Neural cell (in vitro differentiated cells): ENCODE results near the gene ELF1. TPM values are rescaled to one million over a fixed set of nuclear protein-coding genes. Genes with fewer than 3 reads are reported as not detected.
"Not testable (repeated sequence)": the region's sequence is repeated elsewhere in the genome, so short reads cannot be mapped to it uniquely, and the experiment has no call there.

ENCODE experiments used
- H2AFZ ChIP-seq: fragments of 200-600, 300-800 bp; sonication (generic), shearing (Covaris generic); 2 replicates; pipeline ENCODE4 v1.6.0; 2014; ENCODE audit warnings: low read depth, mild to moderate bottlenecking, antibody characterized with exemption, low read length, moderate library complexity
- H3F3A ChIP-seq: fragments of 200-600 bp; shearing (Covaris generic); 2 replicates; pipeline ENCODE4 v1.6.1; 2016; ENCODE audit warnings: mild to moderate bottlenecking, moderate library complexity, mixed read lengths, antibody characterized with exemption, low read length; ENCODE audit not compliant: insufficient read depth, poor library complexity, severe bottlenecking
- H3K27ac ChIP-seq: fragments of 200-600, 300-800 bp; sonication (generic), shearing (Covaris generic); 2 replicates; pipeline ENCODE4 v1.5.1; 2014; ENCODE audit warnings: mild to moderate bottlenecking, low read length, moderate library complexity
- H3K27me3 ChIP-seq: fragments of 300-800, 200-600 bp; sonication (generic), shearing (Covaris generic); 2 replicates; pipeline ENCODE4 v1.6.0; 2014; ENCODE audit warnings: mild to moderate bottlenecking, low read depth, low read length, moderate library complexity; ENCODE audit not compliant: insufficient read depth
- H3K36me3 ChIP-seq: fragments of 300-800, 200-600 bp; sonication (generic), shearing (Covaris generic); 2 replicates; pipeline ENCODE4 v1.5.1; 2014; ENCODE audit warnings: mild to moderate bottlenecking, antibody characterized with exemption, low read length, moderate library complexity; ENCODE audit not compliant: insufficient read depth
- H3K4me2 ChIP-seq: fragments of 300-800, 200-600 bp; sonication (generic), shearing (Covaris generic); 2 replicates; pipeline ENCODE4 v1.6.0; 2014; ENCODE audit warnings: mild to moderate bottlenecking, low read length
- H3K4me3 ChIP-seq: fragments of 300-800, 200-600 bp; sonication (generic), shearing (Covaris generic); 2 replicates; pipeline ENCODE4 v1.5.1; 2014; ENCODE audit warnings: mild to moderate bottlenecking, low read length, moderate library complexity
- H3K79me2 ChIP-seq: fragments of 200-600 bp; shearing (Covaris generic); replicated peaks from 2 replicates; pipeline ENCODE4 v1.6.0; 2014; ENCODE audit warnings: mild to moderate bottlenecking, low read length, moderate library complexity; ENCODE audit not compliant: insufficient read depth
- H3K9ac ChIP-seq: fragments of 300-800, 200-600 bp; sonication (generic), shearing (Covaris generic); 2 replicates; pipeline ENCODE4 v1.6.1; 2016; ENCODE audit warnings: mild to moderate bottlenecking, low read length, mixed read lengths
- H3K9me2 ChIP-seq: fragments of 200-600 bp; shearing (Covaris generic); 2 replicates; pipeline ENCODE4 v1.6.1; 2016; ENCODE audit warnings: mild to moderate bottlenecking, low read length, mixed read lengths; ENCODE audit not compliant: insufficient read depth
- H3K9me3 ChIP-seq: fragments of 200-600, 300-800 bp; sonication (generic), shearing (Covaris generic); 2 replicates; pipeline ENCODE4 v1.6.1; 2016; ENCODE audit warnings: mild to moderate bottlenecking, mixed run types, low read length, moderate library complexity, mixed read lengths
- H4K20me1 ChIP-seq: fragments of 200-600 bp; shearing (Covaris generic); 2 replicates; pipeline ENCODE4 v1.6.1; 2016; ENCODE audit warnings: mild to moderate bottlenecking, mixed run types; ENCODE audit not compliant: insufficient read depth
- CTCF ChIP-seq: fragments of 450-650 bp; IDR thresholded peaks from 2 replicates; pipeline ENCODE4 v1.5.1; 2014; ENCODE audit warnings: antibody characterized with exemption, mild to moderate bottlenecking, moderate library complexity; ENCODE audit not compliant: poor library complexity, severe bottlenecking
- EP300 ChIP-seq: fragments of 450-650 bp; conservative IDR thresholded peaks from 2 replicates; pipeline ENCODE4 v1.6.1; 2014; ENCODE audit warnings: antibody characterized with exemption, mild to moderate bottlenecking, moderate library complexity; ENCODE audit not compliant: poor library complexity, severe bottlenecking
- EZH2 ChIP-seq: fragments of 200-600, 300-800 bp; shearing (Covaris generic), sonication (generic); IDR thresholded peaks from 2 replicates; pipeline ENCODE4 v1.6.1; 2014; ENCODE audit warnings: antibody characterized with exemption, low read length, borderline replicate concordance, mild to moderate bottlenecking; ENCODE audit not compliant: insufficient read depth, poor library complexity, severe bottlenecking
- POLR2AphosphoS5 ChIP-seq: IDR thresholded peaks from 2 replicates; pipeline ENCODE4 v1.6.1; 2012
- TAF1 ChIP-seq: IDR thresholded peaks from 2 replicates; pipeline ENCODE4 v1.6.1; 2012; ENCODE audit warnings: low read depth
- polyA plus RNA-seq: library from polyadenylated mRNA; depleted of rRNA; stranded (reverse); fragments of >200 nt; gene quantifications from 2 replicates; pipeline ENCODE4 v1.2.3, GENCODE V29; 2014
- TF ChIP-seq, protein P1 (sequence below): IDR thresholded peaks from 2 replicates; pipeline ENCODE4 v1.6.1; 2012; ENCODE audit warnings: borderline replicate concordance

ELF1 gene
- polyA plus RNA-seq, 1 donor from 2014 or later: 2.0 TPM

GRCh38 chr13:40908546-40908945, 110.6 kb downstream of the ELF1 start:
- no peaks in the 10 kb centered on the region for H3K79me2 ChIP-seq
- no peaks in the 10 kb centered on the region for H4K20me1 ChIP-seq
- TF ChIP-seq, protein P1, sequence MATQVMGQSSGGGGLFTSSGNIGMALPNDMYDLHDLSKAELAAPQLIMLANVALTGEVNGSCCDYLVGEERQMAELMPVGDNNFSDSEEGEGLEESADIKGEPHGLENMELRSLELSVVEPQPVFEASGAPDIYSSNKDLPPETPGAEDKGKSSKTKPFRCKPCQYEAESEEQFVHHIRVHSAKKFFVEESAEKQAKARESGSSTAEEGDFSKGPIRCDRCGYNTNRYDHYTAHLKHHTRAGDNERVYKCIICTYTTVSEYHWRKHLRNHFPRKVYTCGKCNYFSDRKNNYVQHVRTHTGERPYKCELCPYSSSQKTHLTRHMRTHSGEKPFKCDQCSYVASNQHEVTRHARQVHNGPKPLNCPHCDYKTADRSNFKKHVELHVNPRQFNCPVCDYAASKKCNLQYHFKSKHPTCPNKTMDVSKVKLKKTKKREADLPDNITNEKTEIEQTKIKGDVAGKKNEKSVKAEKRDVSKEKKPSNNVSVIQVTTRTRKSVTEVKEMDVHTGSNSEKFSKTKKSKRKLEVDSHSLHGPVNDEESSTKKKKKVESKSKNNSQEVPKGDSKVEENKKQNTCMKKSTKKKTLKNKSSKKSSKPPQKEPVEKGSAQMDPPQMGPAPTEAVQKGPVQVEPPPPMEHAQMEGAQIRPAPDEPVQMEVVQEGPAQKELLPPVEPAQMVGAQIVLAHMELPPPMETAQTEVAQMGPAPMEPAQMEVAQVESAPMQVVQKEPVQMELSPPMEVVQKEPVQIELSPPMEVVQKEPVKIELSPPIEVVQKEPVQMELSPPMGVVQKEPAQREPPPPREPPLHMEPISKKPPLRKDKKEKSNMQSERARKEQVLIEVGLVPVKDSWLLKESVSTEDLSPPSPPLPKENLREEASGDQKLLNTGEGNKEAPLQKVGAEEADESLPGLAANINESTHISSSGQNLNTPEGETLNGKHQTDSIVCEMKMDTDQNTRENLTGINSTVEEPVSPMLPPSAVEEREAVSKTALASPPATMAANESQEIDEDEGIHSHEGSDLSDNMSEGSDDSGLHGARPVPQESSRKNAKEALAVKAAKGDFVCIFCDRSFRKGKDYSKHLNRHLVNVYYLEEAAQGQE: no peak
- no peaks in the 10 kb centered on the region for H3K36me3 ChIP-seq
- no peaks in the 10 kb centered on the region for H3K9me3 ChIP-seq
- no peak overlapping the region for H3K27ac ChIP-seq
- no peaks in the 10 kb centered on the region for H3F3A ChIP-seq
- H3K9me2 ChIP-seq: no peaks in the 10 kb centered on the region
- H3K27me3 ChIP-seq: no peaks in the 10 kb centered on the region
- H3K9ac ChIP-seq: no peak overlapping the region
- no peak overlapping the region for H2AFZ ChIP-seq
- H3K4me3 ChIP-seq: no peak overlapping the region
- H3K4me2 ChIP-seq: no peak overlapping the region

DNA sequence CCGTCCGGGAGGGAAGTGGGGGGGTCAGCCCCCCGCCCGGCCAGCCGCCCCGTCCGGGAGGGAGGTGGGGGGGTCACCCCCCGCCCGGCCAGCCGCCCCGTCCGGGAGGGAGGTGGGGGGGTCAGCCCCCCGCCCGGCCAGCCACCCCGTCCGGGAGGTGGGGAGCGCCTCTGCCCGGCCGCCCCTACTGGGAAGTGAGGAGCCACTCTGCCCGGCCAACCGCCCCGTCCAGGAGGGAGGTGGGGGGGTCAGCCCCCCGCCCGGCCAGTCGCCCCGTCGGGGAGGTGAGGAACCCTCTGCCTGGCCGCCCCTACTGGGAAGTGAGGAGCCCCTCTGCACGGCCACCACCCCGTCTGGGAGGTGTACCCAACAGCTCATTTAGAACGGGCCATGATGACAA, 118.1 kb downstream of the ELF1 start:
- H3K9me3 ChIP-seq, H3K27ac ChIP-seq, H3K79me2 ChIP-seq, H3K27me3 ChIP-seq, H3F3A ChIP-seq, H3K9ac ChIP-seq, H3K9me2 ChIP-seq, H2AFZ ChIP-seq, H3K4me2 ChIP-seq, H3K4me3 ChIP-seq, H3K36me3 ChIP-seq, H4K20me1 ChIP-seq: not testable (repeated sequence)

DNA sequence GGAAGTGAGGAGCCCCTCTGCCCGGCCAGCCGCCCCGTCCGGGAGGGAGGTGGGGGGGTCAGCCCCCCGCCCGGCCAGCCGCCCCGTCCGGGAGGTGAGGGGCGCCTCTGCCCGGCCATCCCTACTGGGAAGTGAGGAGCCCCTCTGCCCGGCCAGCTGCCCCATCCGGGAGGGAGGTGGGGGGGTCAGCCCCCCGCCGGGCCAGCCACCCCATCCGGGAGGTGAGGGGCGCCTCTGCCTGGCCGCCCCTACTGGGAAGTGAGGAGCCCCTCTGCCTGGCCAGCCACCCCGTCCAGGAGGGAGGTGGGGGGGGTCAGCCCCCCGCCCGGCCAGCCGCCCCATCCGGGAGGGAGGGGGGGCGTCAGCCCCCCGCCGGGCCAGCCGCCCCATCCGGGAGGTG, 118.5 kb downstream of the ELF1 start:
- not testable (repeated sequence) for H3K9ac ChIP-seq, H3K27me3 ChIP-seq

GRCh38 chr13:40897053-40897452, 122.1 kb downstream of the ELF1 start:
- Histone ChIP-seq H3K9me3 (no peaks in the 10 kb centered on the region), H3K9ac (no peak overlapping the region), H3K4me3 (no peak overlapping the region), H3F3A (no peaks in the 10 kb centered on the region), H3K36me3 (no peaks in the 10 kb centered on the region), H3K79me2 (no peaks in the 10 kb centered on the region), H3K27ac (no peak overlapping the region), H3K27me3 (no peaks in the 10 kb centered on the region), H2AFZ (no peak overlapping the region), H3K4me2 (no peak overlapping the region), H4K20me1 (no peaks in the 10 kb centered on the region), H3K9me2 (no peaks in the 10 kb centered on the region)
- TF ChIP-seq CTCF: no peak
- TF ChIP-seq TAF1: no peak
- TF ChIP-seq POLR2AphosphoS5: peak; percentile 47
- peak; percentile 72 for TF ChIP-seq EP300
- TF ChIP-seq, protein P1: peak; percentile 99
- TF ChIP-seq EZH2: no peak

More for the DNA sequence above, 118.5 kb downstream of the ELF1 start:
- not testable (repeated sequence) for H4K20me1 ChIP-seq, H3F3A ChIP-seq, H3K9me3 ChIP-seq, H3K9me2 ChIP-seq, H3K4me2 ChIP-seq, H2AFZ ChIP-seq, H3K36me3 ChIP-seq, H3K4me3 ChIP-seq, H3K79me2 ChIP-seq, H3K27ac ChIP-seq
